Right cardiac atrium (tissue), 5 donors: ENCODE measurements around the gene SIX4. TPM values are rescaled to one million over a fixed set of nuclear protein-coding genes. Genes with fewer than 3 reads are reported as not detected.
"Not testable (repeated sequence)": the region's sequence is repeated elsewhere in the genome, so short reads cannot be mapped to it uniquely, and the experiment has no call there.

Source experiments
- ATAC-seq, 2 donors: fragments of 200-7000 bp; cut with Tn5 transposase; one replicate each; pipeline versions ENCODE4 v1.8.0 to v1.9.1; 2020; ENCODE audit warnings: moderate library complexity in 2 of 2, mild to moderate bottlenecking in 1 of 2
- DNase-seq, 3 donors: peaks; one replicate each; pipeline ENCODE4 v3.0.0-alpha.2; 2020
- H3K27ac ChIP-seq: one replicate; pipeline ENCODE4 v1.5.1; 2013; ENCODE audit warnings: mild to moderate bottlenecking, low read length, control low read depth, moderate library complexity
- H3K27me3 ChIP-seq: one replicate; pipeline ENCODE4 v1.6.1; 2013; ENCODE audit not compliant: control insufficient read depth, insufficient read depth
- H3K4me1 ChIP-seq: one replicate; pipeline ENCODE4 v1.6.1; 2013; ENCODE audit warnings: low read length; ENCODE audit not compliant: control insufficient read depth, insufficient read depth
- H3K4me3 ChIP-seq: one replicate; pipeline ENCODE4 v1.5.1; 2013; ENCODE audit warnings: low read length, control low read depth
- H3K9me3 ChIP-seq: one replicate; pipeline ENCODE4 v1.6.1; 2013; ENCODE audit warnings: low read length; ENCODE audit not compliant: control insufficient read depth
- WGBS: extraction: QIAGEN DNeasy Blood & Tissue Kit; methylation state at CpG from one replicate; pipeline ENCODE4 v1.1.7; 2013; 5-methylcytosine and 5-hydroxymethylcytosine counted together
- intact Hi-C, 4 donors: fragments of 100-400 bp; cut with DNase I; formaldehyde crosslinking; loops; one replicate each; pipeline versions ENCODE4 v1.11.0 to v1.14.0; 2022 to 2023
- polyA plus RNA-seq: library from polyadenylated mRNA; stranded (reverse); fragments of 200-250 nt; gene quantifications from one replicate; pipeline ENCODE4 v1.2.3, GENCODE V29; 2013
- total RNA-seq, 4 donors: library from RNA; stranded (reverse); fragmentation: NEBNext Ultra II Directional; extraction: Animal tissue kit (Norgen Biotek cat#: 25700); gene quantifications; one replicate each; pipeline ENCODE4 v1.2.1, GENCODE V29; 2021
- donor health status: healthy with polysubstance abuse.
- donor health status: DM: no; HTN: yes; CAD: no.
- donor health status: DM: no; HTN: no; CAD: no.
- donor health status: DM: no; HTN: yes; CAD: no; lungs with severe emphysema.
- donor health status: DM: yes; HTN: yes; CAD: no.

SIX4 gene
- total and polyA plus RNA-seq, 5 donors = 1.1 to 4.1 (median 3.2) TPM

DNA sequence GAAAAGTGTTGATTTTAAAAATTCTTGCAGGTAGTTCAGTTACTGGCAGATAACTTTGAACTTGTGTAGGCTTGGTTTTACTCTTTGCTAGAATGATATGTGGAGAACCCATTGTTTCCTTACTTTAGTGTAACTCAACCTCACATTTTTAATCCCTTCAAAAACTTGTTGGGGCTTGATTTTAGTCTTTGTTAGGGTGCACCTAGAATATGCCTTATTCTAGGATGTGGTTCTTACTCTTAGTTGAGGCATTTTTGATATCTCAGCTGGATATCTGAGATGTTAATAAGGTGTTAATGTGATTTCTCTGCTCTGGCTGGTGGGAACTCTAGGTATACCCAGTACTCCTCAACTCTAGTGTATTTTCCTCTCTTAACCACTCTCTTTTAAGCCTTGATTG, 20.4 kb upstream of the SIX4 start:
- no peak for DNase-seq
- intact Hi-C loops = no loop called here
- no peaks in the 10 kb centered on the region for H3K4me1 ChIP-seq
- H3K27me3 ChIP-seq = no peaks in the 10 kb centered on the region
- no peak for ATAC-seq
- no peak overlapping the region for H3K4me3 ChIP-seq
- H3K9me3 ChIP-seq = no peaks in the 10 kb centered on the region
- no peak overlapping the region for H3K27ac ChIP-seq

DNA sequence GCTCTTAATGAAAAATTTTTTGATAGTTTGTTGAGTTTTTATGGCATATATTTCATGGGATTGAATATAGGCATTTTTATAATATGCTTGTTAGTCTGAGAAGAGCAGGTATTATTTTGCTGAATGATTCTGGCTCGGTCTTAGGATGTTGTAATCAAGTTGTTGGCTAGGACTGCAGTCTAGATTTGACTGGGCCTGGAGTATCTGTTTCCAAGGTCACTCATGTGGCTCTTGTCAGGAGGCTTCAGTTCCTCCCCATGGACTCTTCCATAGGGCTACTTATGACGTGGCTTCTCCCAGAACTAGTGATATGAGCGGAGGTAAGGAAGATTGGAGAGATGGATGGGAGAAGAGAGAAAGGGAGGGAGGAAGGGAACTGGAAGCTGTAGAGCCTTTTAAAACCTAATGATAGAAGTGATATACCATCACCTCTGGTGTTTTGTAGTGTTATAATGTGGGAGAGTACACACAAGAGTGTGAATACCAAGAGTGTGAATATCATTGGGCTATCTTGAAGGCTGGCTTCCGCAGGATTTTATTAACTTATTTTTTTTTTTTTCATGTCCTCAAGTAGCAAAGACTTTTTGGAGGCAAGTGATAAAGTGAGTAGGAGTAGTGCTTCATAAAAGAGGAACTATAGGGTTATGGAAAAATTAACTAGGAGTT, 14.8 kb upstream of the SIX4 start:
- intact Hi-C loops = no loop called here
- H3K27ac ChIP-seq = no peak overlapping the region
- no peaks in the 10 kb centered on the region for H3K9me3 ChIP-seq
- peaks cover 2% of the 10 kb centered on the region for H3K4me1 ChIP-seq
- H3K4me3 ChIP-seq = no peak overlapping the region
- no peak for DNase-seq
- WGBS = 71% methylated on average over 4 of the region's 4 CpGs
- ATAC-seq = peak; percentile 47 to 56
- no peaks in the 10 kb centered on the region for H3K27me3 ChIP-seq

- Histone ChIP-seq H3K9me3 (no peaks in the 10 kb centered on the region), H3K27me3 (no peaks in the 10 kb centered on the region), H3K4me3 (peak overlapping the region; percentile 38), H3K27ac (no peak overlapping the region), H3K4me1 (peaks cover 2% of the 10 kb centered on the region)
- DNase-seq (no peak), ATAC-seq (no peak)
- WGBS = 28% methylated on average over 4 of the region's 4 CpGs
- intact Hi-C loops = no loop called here
Observed at GRCh38 chr14:60736494-60736893, 12.3 kb upstream of the SIX4 start.

- Histone ChIP-seq H3K9me3 (no peaks in the 10 kb centered on the region), H3K4me3 (peak overlapping the region; percentile 96), H3K27me3 (no peaks in the 10 kb centered on the region), H3K4me1 (peaks cover 2% of the 10 kb centered on the region), H3K27ac (no peak overlapping the region)
- intact Hi-C loops = no loop called here
- WGBS = 10% methylated on average over 5 of the region's 5 CpGs
- DNase-seq (no peak), ATAC-seq (no peak)
Observed at GRCh38 chr14:60735416-60735815, 11.3 kb upstream of the SIX4 start.

GRCh38 chr14:60734465-60735242, 10.5 kb upstream of the SIX4 start, which contains the start of gene MNAT1:
TSS of gene MNAT1 (plus strand) at chr14:60734761. CDS start at chr14:60734863, 102 bp downstream.
- ATAC-seq = peak; percentile 95 to 97
- DNase-seq = peak; percentile 71 to 88 (median 85)
- 3% methylated on average over 33 of the region's 33 CpGs for WGBS
- Histone ChIP-seq H3K4me3 (peak within 1 kb of the TSS; percentile 96), H3K9me3 (no peaks in the 10 kb centered on the region), H3K27me3 (no peaks in the 10 kb centered on the region), H3K4me1 (peaks cover 2% of the 10 kb centered on the region), H3K27ac (peak within 1 kb of the TSS; percentile 79)
- intact Hi-C loops = no loop called here

GRCh38 chr14:60732840-60733483, 8.8 kb upstream of the SIX4 start:
- Histone ChIP-seq H3K27me3 (no peaks in the 10 kb centered on the region), H3K4me1 (no peaks in the 10 kb centered on the region), H3K9me3 (no peaks in the 10 kb centered on the region), H3K4me3 (no peak overlapping the region), H3K27ac (no peak overlapping the region)
- WGBS = 76% methylated on average over 4 of the region's 4 CpGs
- ATAC-seq = no peak
- no peak for DNase-seq
- intact Hi-C loops = no loop called here

GRCh38 chr14:60731291-60731690, 7.1 kb upstream of the SIX4 start:
- DNase-seq, H3K9me3 ChIP-seq, H3K27me3 ChIP-seq, ATAC-seq, H3K4me1 ChIP-seq, H3K27ac ChIP-seq, H3K4me3 ChIP-seq, intact Hi-C loops: not testable (repeated sequence)
- 93% methylated on average over 5 of the region's 5 CpGs for WGBS

- under 1% methylated on average over 73 of the region's 78 CpGs for WGBS
- Histone ChIP-seq H3K9me3 (no peaks in the 10 kb centered on the region), H3K4me3 (peak overlapping the region; percentile 62), H3K4me1 (no peaks in the 10 kb centered on the region), H3K27me3 (no peaks in the 10 kb centered on the region), H3K27ac (no peak overlapping the region)
- intact Hi-C loops = loop anchor here in 1 of 4 donors (10.0 kb wide), 1 partner anchor 521 kb away; no protein-coding TSS in a partner anchor
- ATAC-seq = peak; percentile 62 to 65
- DNase-seq = peak; percentile 38 to 73 (median 62)
Observed at GRCh38 chr14:60723116-60723906, 840 bp downstream of the SIX4 start.

DNA sequence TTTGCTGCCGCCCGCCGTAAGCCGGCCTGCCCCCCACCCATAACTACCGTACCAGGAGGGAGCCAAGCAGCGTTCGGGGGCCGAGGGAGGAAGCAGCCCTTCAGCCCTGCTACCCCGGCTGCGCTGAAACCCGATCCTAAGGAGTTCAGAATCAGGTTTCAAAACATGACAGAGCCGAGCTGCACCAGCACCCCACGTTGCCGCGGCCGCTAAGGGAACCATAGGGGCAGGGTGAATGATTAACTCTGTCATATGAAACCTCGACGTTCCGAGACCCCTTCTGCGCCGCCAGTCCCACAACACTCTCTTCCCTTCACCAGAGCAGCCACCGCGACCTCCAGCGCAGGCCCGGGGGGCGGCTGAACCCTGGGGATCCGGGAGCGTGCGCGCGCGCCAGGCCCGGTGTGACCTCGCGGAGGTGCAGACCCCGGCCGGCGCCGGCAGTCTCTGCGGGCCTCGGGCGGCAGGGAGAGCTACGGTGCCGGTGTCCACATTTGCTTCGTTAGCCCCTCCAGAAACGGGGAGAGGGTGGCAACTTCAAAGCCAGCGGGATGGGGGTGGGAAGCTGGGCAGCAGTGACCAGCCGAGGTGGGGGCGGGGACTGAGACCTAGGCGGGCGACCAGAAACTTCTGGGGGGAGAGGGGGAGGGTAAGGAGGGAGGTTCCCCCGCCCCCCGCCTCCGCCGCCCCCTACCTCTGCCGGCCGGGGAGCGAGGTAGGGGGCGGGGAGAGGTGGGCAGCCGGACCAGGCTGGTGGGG, 1.6 kb downstream of the SIX4 start:
- DNase-seq (peak; percentile 10 to 60 (median 49)), ATAC-seq (peak; percentile 19 to 30)
- H3K4me3 ChIP-seq = peak overlapping the region; percentile 62
- H3K27me3 ChIP-seq = no peaks in the 10 kb centered on the region
- no peaks in the 10 kb centered on the region for H3K4me1 ChIP-seq
- H3K9me3 ChIP-seq = no peaks in the 10 kb centered on the region
- H3K27ac ChIP-seq = no peak overlapping the region
- WGBS = under 1% methylated on average over 60 of the region's 60 CpGs
- intact Hi-C loops = loop anchor here in 1 of 4 donors (10.0 kb wide), 1 partner anchor 522 kb away; no protein-coding TSS in a partner anchor

DNA sequence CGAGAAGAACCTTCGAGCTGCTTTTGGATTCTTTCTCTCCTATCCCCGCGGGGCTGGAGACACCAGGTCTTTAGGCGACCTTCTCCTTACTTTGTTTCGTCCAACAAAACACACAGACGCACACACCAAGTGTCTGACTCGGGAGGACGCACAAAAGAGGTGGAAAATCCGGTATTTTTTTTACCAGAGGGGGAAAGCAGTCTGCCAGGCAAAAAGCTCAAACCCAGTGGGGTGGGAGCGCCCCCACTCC, 2.1 kb downstream of the SIX4 start:
- intact Hi-C loops = loop anchor here in 1 of 4 donors (10.0 kb wide), 1 partner anchor 523 kb away; no protein-coding TSS in a partner anchor

More for the DNA sequence above, 2.1 kb downstream of the SIX4 start:
- DNase-seq = no peak
- Histone ChIP-seq H3K4me1 (no peaks in the 10 kb centered on the region), H3K27me3 (no peaks in the 10 kb centered on the region), H3K4me3 (peak overlapping the region; percentile 62), H3K9me3 (no peaks in the 10 kb centered on the region), H3K27ac (no peak overlapping the region)
- 1% methylated on average over 11 of the region's 11 CpGs for WGBS
- ATAC-seq = no peak
